Pulmonary artery endothelial cell (primary cell): ENCODE results near the gene GDPD2. TPM values are rescaled to one million over a fixed set of nuclear protein-coding genes. Genes with fewer than 3 reads are reported as not detected.
"Not testable (repeated sequence)": the region's sequence is repeated elsewhere in the genome, so short reads cannot be mapped to it uniquely, and the experiment has no call there.

Source experiments
- DNase-seq: peaks from one replicate; pipeline ENCODE4 v3.0.0-alpha.2; 2011; ENCODE audit warnings: low read depth, low spot score
- total RNA-seq: library from RNA; depleted of rRNA; stranded (reverse); fragments of >200 nt; gene quantifications from 2 replicates; pipeline ENCODE4 v1.2.3, GENCODE V29; 2014

The GDPD2 gene, protein sequence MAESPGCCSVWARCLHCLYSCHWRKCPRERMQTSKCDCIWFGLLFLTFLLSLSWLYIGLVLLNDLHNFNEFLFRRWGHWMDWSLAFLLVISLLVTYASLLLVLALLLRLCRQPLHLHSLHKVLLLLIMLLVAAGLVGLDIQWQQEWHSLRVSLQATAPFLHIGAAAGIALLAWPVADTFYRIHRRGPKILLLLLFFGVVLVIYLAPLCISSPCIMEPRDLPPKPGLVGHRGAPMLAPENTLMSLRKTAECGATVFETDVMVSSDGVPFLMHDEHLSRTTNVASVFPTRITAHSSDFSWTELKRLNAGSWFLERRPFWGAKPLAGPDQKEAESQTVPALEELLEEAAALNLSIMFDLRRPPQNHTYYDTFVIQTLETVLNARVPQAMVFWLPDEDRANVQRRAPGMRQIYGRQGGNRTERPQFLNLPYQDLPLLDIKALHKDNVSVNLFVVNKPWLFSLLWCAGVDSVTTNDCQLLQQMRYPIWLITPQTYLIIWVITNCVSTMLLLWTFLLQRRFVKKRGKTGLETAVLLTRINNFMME
- 0.07 TPM in 1 of 2 replicates, not detected in the other for total RNA-seq

DNA sequence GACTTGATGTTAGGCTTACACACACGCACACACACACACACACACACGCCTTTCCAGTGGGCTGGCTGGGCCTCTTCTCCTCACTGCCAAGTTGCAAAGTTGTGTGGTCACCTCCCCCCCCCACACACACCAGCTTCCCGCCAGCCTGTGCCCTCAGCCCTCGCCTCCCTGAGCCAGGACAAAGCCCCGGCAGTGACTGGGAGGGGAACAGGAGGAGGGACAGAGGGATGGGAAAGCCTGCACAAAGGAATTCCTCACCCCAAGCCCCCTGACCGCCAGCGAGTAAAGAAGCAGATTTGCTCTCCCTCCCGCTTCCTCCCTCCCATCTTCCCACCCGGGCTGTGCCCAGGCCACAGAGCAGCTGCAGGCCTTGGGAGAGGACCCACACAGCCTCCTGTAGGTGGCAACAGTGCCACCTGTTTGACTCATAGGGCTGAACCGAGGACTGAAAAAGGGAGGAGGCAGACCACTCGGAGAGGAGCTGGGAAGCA, at the start of gene GDPD2:
Gene GDPD2 (plus strand): TSS at position 464 of the 491 bp plus-strand sequence. CDS start 1,671 bp downstream, outside the sequence.
- no peak for DNase-seq

DNA sequence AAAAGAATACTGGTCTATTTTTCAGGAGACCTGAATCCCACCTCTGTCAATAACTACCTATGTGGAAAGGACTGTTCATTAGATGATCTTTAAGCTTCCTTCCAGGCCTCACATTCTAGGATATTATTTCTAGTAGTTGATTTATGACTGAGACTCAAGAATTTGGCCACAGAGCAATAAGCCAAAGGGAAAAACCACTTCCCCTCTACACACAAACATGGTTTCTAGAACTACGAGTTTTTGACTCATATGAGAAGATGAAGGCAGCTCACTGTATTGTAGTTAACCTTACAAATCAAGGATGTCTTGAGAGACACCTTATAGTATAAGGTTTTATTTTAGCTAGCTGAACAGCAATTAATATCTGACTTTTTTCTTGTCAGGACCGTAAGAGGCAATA, 36.9 kb upstream of the GDPD2 start:
- no peak for DNase-seq

DNA sequence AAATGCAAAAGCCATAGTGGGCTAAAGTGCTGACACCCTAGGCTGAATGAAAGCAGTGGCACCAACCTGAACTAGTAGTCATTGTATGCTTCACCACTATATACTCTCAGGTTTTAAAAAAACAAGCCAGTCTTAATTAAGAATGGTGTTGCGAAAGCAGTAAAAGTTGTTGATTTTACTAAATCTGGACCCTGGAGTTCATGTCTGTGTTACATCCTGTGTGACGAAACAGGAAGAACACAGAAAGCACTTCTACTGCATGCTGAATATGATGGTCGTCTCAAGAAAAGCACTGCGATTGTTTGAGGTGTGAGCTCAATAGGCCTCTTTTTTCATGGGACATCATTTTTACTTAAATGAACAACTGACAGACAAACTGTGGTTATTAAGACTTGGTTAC, 24.2 kb upstream of the GDPD2 start:
- DNase-seq, result no peak

DNA sequence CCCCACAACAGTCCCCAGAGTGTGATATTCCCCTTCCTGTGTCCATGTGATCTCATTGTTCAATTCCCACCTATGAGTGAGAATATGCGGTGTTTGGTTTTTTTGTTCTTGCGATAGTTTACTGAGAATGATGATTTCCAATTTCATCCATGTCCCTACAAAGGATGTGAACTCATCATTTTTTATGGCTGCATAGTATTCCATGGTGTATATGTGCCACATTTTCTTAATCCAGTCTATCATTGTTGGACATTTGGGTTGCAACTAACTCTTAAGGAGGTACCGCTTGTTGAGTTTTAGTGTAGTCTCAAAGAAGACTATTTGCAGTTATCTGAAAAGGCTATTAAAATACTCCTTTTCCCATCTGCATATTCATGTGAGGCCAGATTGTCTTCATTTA, 22.9 kb upstream of the GDPD2 start:
- not testable (repeated sequence) for DNase-seq

GRCh38 chrX:70402721-70403120, 20.4 kb upstream of the GDPD2 start:
- DNase-seq, result no peak

DNA sequence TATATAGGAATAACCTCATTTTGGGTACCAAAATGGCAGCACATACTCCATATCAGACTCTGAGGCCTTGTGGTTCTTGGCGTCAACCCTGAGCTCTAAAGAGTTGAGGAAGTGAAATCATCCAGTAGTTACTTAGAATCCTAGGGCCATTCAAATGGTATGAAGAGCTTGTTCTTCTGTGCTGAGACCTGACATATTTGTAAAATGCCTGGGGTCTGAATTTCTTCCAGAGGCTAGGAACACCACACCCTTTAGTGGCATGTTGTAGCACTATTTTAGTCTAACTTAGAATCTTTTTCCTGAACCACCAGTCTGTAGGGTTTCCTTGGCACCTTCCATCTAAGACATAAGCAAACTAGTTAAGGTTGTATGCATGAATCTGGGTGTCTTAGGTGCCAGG, 18.1 kb upstream of the GDPD2 start:
- no peak for DNase-seq

DNA sequence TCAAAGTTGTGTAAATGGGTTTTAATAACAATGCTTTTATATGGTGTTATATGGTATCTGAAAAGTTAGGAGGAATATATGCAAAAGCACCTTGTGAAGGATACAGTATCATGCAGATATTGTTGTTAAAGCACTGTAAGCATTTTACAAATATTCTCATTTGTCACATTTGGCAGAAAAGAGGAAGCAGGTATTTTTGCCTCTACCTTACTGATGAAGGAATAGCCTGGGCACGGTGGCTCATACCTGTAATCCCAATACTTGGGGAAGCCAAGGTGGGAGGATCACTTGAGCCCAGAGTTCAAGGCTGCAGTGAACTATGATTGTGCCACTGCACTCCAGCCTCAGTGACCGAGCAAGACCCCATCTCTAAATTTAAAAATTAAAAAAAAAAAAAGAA, 12.2 kb upstream of the GDPD2 start:
- DNase-seq, result no peak

DNA sequence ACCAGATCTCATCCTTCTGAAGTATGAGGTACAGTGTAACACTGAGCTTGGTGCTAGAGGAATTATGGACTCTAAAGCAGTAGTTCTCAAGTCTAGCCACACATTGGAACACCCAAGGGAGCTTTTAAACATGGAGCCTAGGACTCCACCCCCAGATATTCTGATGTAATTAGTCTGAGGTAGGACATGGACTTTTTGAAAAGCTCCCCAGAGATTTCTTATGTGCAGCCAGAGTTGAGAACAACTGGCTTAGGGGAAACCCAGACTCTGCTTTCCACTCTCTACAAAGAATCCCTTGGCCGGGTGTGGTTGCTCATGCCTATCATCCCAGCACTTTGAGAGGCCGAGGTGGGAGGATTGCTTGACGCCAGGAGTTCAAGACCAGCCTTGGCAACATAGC, 11.6 kb upstream of the GDPD2 start:
- no peak for DNase-seq

DNA sequence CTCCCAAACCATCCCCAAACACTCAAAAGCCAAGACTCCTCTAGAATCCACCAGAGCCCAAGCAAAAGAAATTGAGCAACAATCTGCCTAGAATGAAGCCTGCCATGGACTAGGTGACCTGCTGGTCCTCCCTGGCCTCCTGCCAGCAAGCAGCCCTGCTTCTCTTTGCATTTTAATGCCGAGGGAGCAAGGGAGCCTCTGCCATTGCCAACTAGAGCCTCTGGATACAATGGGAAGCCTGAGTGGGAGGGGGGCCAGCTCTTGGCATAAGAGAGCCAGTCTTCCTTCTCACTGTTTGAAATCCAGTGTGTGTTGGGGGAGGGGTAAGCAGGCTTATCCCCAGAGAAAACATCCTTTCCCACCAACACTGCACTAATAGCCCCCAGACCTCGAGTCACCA, 1.5 kb upstream of the GDPD2 start:
- DNase-seq, result no peak

GRCh38 chrX:70423936-70424675, 992 bp downstream of the GDPD2 start:
- no peak for DNase-seq

DNA sequence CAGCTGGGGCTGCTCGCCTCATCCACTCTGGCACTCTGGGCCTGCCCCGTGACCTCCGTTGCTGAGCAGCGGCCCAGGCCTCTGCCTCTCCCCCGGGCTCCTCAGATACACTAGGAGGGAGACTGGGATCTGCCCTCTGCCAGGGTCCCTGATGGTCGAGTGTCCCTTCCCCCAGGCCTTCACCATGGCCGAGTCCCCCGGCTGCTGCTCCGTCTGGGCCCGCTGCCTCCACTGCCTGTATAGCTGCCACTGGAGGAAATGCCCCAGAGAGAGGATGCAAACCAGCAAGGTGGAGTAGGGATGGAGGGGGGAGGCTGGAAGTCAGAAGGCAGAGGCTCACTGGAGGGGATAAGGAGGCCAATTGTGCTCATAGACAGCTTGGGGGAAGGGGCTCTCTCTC, 1.7 kb downstream of the GDPD2 start:
- DNase-seq, result no peak

GRCh38 chrX:70426286-70427278, 3.5 kb downstream of the GDPD2 start:
- no peak for DNase-seq

DNA sequence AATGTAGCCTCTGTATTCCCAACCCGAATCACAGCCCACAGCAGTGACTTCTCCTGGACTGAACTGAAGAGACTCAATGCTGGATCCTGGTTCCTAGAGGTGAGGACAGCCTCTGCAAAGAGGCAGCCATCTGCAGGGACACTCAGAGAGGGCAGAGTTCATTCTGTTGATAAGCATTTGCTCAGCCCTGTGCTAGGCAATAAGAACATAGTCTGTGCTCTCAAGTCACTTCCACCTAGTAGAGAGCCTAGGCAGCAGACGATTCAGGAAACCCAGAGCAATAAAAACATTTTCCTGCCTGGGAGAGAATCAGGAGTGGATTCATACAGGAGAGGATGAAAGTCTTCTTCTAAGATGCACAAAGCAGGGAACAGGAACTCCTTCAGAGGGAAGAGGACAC, 4.3 kb downstream of the GDPD2 start:
- DNase-seq, result no peak

DNA sequence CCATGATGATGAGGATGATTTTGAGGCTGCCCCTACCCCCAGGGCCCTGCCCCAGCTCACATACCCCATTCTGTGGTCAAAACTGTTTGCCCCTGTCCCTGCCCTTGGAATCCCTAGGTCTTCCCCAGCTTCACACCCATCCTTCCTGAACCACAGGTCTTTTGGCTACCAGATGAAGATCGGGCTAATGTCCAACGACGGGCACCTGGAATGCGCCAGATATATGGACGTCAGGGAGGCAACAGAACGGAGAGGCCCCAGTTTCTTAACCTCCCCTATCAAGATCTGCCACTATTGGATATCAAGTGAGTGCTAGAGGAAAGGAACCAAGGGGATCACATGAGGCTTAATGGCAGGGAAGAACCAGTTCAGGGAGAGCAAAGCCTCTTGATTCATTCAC, 6.6 kb downstream of the GDPD2 start:
- DNase-seq, result no peak

- no peak for DNase-seq
Observed at GRCh38 chrX:70432936-70433847, 10.1 kb downstream of the GDPD2 start.

DNA sequence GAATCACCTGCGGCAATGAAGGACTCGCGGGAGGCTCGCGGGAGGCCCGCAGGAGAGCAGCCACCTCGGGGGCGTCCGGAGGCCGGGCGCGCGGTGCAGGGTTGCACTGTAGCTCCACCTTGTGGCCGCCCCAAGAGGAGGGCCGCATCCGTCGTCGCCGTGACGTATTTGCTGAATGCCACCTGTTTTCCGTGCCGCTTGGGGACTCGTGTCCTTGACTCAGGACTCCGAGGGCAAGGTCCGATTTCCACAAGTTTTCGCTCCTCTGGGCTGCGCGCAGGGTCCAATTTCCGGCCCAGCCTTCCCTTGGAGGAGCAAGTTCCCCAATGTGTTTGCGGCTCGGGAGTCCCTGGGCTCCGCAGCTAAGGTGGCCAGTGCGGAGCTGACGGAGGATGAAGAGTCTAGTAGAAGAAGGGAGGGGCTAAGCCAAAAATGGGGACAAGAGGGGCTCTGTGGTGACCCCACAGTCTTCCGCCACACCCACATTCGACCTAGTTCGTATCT, 10.8 kb downstream of the GDPD2 start:
- DNase-seq, result no peak

GRCh38 chrX:70434352-70434866, 11.3 kb downstream of the GDPD2 start:
- peak; percentile 33 for DNase-seq

DNA sequence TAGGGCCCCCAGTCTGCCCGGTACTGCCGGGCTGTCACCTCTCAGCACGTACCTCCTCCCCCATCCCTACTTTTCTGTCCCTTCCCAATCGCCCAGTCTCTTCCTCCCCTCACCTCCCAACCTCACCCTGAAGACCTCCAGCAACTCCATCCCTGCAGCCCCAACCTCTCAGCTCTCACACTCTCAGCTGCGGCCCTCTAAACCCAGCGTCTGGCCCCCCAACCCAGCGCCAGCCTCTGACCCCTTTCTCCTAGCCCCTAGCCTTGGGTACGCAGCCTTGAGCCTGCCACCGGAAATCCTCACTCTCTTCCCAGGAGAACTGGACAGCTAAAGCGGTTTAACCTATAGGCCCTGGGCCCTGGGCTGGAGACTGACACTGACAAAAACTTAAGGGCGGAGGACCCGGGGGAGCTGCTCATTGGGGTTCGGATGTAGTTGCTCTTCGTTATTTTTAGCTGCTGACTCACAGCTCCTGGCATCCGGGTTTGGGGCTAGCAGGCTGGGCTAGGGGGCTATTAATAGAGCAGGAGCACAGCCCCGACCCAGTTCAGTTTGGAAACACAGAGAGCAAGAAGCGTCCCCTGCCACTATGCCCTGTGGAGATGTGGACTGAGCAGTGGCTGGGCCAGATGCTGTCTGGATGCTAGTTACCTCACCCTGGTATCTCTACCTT, 11.9 kb downstream of the GDPD2 start:
- DNase-seq, result no peak

- no peak for DNase-seq
Observed at GRCh38 chrX:70436343-70436742, 13.2 kb downstream of the GDPD2 start.
